ENCODE results near the gene GNG8. TPM values are rescaled to one million over a fixed set of nuclear protein-coding genes. Genes with fewer than 3 reads are reported as not detected.

GNG8 gene
- total and polyA plus RNA-seq, 10 of the 15 experiments (the other 5 are each of a cell fraction or from before 2014, with no cell fraction given): 1.2 to 6.6 (median 2.7) TPM; not detected in 6

DNA sequence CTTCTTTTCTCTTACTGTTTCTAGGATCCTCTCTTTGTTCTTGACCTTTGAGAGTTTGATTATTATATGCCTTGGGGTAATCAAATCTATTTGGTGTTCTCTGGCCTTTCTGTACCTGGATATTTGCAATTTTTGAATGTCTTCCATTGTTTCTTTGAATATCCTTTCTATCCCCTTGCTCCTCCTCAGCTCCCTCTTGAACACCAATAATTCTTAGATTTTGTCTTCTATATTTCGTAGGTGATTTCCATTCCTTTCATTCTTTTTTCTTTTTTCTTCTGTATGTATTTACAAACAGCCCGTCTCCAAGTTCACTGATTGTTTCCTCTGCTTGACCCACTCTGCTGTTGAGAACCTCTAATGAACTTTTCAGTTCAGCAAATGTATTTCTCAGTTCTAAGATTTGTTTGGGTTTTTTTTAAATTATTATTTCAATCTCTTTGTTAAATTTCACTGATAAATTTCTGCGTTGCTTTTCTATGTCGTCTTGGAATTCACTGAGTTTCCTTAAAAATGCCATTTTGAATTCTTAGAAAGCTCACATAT lies 37.6 kb downstream of the GNG8 start (continued):
- TF ChIP-seq, protein P1, sequence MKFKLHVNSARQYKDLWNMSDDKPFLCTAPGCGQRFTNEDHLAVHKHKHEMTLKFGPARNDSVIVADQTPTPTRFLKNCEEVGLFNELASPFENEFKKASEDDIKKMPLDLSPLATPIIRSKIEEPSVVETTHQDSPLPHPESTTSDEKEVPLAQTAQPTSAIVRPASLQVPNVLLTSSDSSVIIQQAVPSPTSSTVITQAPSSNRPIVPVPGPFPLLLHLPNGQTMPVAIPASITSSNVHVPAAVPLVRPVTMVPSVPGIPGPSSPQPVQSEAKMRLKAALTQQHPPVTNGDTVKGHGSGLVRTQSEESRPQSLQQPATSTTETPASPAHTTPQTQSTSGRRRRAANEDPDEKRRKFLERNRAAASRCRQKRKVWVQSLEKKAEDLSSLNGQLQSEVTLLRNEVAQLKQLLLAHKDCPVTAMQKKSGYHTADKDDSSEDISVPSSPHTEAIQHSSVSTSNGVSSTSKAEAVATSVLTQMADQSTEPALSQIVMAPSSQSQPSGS (IDR thresholded peaks at IDR 0.05; ENCODE audit: low read length): no peak
- TF ChIP-seq SMARCA5 (IDR thresholded peaks at IDR 0.05): no peak
- TF ChIP-seq, protein P2, sequence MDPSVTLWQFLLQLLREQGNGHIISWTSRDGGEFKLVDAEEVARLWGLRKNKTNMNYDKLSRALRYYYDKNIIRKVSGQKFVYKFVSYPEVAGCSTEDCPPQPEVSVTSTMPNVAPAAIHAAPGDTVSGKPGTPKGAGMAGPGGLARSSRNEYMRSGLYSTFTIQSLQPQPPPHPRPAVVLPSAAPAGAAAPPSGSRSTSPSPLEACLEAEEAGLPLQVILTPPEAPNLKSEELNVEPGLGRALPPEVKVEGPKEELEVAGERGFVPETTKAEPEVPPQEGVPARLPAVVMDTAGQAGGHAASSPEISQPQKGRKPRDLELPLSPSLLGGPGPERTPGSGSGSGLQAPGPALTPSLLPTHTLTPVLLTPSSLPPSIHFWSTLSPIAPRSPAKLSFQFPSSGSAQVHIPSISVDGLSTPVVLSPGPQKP (IDR thresholded peaks at IDR 0.05; ENCODE audit: low read depth, low read length): no peak
- no peak for TF ChIP-seq POU2F2 (IDR thresholded peaks at IDR 0.05; ENCODE audit: borderline replicate concordance, low read depth, low read length)
- TF ChIP-seq FOXK2 (IDR thresholded peaks at IDR 0.05): no peak
- TF ChIP-seq, protein P3, sequence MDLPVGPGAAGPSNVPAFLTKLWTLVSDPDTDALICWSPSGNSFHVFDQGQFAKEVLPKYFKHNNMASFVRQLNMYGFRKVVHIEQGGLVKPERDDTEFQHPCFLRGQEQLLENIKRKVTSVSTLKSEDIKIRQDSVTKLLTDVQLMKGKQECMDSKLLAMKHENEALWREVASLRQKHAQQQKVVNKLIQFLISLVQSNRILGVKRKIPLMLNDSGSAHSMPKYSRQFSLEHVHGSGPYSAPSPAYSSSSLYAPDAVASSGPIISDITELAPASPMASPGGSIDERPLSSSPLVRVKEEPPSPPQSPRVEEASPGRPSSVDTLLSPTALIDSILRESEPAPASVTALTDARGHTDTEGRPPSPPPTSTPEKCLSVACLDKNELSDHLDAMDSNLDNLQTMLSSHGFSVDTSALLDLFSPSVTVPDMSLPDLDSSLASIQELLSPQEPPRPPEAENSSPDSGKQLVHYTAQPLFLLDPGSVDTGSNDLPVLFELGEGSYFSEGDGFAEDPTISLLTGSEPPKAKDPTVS (IDR thresholded peaks at IDR 0.05; ENCODE audit: low read depth, low read length): no peak
- no peak for TF ChIP-seq MXI1 (IDR thresholded peaks at IDR 0.05; ENCODE audit: low read depth, low read length)
- no peak for TF ChIP-seq BACH1 (IDR thresholded peaks at IDR 0.05; ENCODE audit: borderline replicate concordance)
- no peak for TF ChIP-seq BHLHE40 (IDR thresholded peaks at IDR 0.05; ENCODE audit: borderline replicate concordance in 1 of 2, low read depth in 2 of 2, low read length in 1 of 2)
